Heart right ventricle (tissue), 16 donors: Measurements from ENCODE around the gene TPGS2. TPM values are rescaled to one million over a fixed set of nuclear protein-coding genes. Genes with fewer than 3 reads are reported as not detected.

Source experiments
- ATAC-seq, 8 donors: fragments of 200-7000 bp; cut with Tn5 transposase; one replicate each; pipeline ENCODE4 v1.9.1; 2020; ENCODE audit warnings: mild to moderate bottlenecking in 8 of 8, moderate library complexity in 8 of 8, moderate number of reproducible peaks in 1 of 8
- DNase-seq, 2 donors: peaks; one replicate each; pipeline ENCODE4 v3.0.0-alpha.2; 2020
- H3K27ac ChIP-seq, 10 donors: fragments of 200-600 bp; sonication (generic) in 2 of 10; one replicate each; pipeline versions ENCODE4 v1.5.0 to v1.8.0; 2020 to 2022; ENCODE audit warnings: mild to moderate bottlenecking in 3 of 10
- H3K27me3 ChIP-seq, 7 donors: fragments of 200-600 bp; one replicate each; pipeline ENCODE4 v1.8.0; 2021 to 2022; ENCODE audit warnings: mild to moderate bottlenecking in 2 of 7
- H3K36me3 ChIP-seq, 9 donors: fragments of 200-600 bp; sonication (generic) in 1 of 9; one replicate each; pipeline versions ENCODE4 v1.5.0 to v1.8.0; 2020 to 2022; ENCODE audit warnings: mild to moderate bottlenecking in 2 of 9
- H3K4me1 ChIP-seq, 9 donors: fragments of 200-600 bp; sonication (generic) in 1 of 9; one replicate each; pipeline versions ENCODE4 v1.5.0 to v1.8.0; 2020 to 2022; ENCODE audit warnings: mild to moderate bottlenecking in 4 of 9
- H3K4me3 ChIP-seq, 10 donors: fragments of 200-600 bp; sonication (generic) in 2 of 10; one replicate each; pipeline versions ENCODE4 v1.5.0 to v1.8.0; 2020 to 2022; ENCODE audit warnings: mild to moderate bottlenecking in 7 of 10, moderate library complexity in 2 of 10
- H3K9me3 ChIP-seq, 11 donors: fragments of 200-600 bp in 10 of 11; sonication (generic) in 2 of 11; one replicate each; pipeline versions ENCODE4 v1.5.0 to v1.8.0; 2013 to 2022; ENCODE audit warnings: mild to moderate bottlenecking in 2 of 11, control low read depth in 1 of 11, moderate library complexity in 1 of 11
- CTCF ChIP-seq, 9 donors: fragments of 200-600 bp; sonication (generic) in 2 of 9; IDR thresholded peaks; one replicate each; pipeline versions ENCODE4 v1.5.0 to v1.8.0; 2021 to 2022; ENCODE audit warnings: antibody characterized with exemption in 9 of 9, mild to moderate bottlenecking in 5 of 9, moderate library complexity in 1 of 9
- WGBS, 2 donors: extraction: QIAGEN DNeasy Blood & Tissue Kit; methylation state at CpG; one replicate each; pipeline ENCODE4 v1.1.7; 2013; ENCODE audit warnings: inconsistent platforms in 1 of 2; 5-methylcytosine and 5-hydroxymethylcytosine counted together
- intact Hi-C, 10 donors: fragments of 100-400 bp; cut with DNase I; formaldehyde crosslinking; loops; one replicate each; pipeline versions ENCODE4 v1.11.1 to v1.14.2; 2022
- polyA plus RNA-seq, 2 donors: library from polyadenylated mRNA; stranded (reverse); fragments of 200-250 nt; gene quantifications; one replicate each; pipeline ENCODE4 v1.2.3, GENCODE V29; 2013
- total RNA-seq, 10 donors: library from RNA; stranded (reverse); fragmentation: NEBNext Ultra II Directional in 3 of 10; extraction: Animal tissue kit (Norgen Biotek cat#: 25700) in 3 of 10; gene quantifications; one replicate each; pipeline versions ENCODE4 v1.2.1 to v1.2.4, GENCODE V29; 2021 to 2023
- donor health status: Arrhythmogenic right ventricular cardiomyopathy.
- donor health status: ischemic (EF 13 %, LVEDD 7.1; RV severe dilation, severe dysfunction).
- donor health status: healthy with polysubstance abuse.
- donor health status: DM: no; HTN: yes; CAD: no.
- donor health status: DM: no; HTN: no; CAD: no.
- donor health status: ischemic (EF 25% LVEDD 6.9; RV normal size, moderate dysfunction).
- donor health status: ischemic (EF 25% LVEDD 5.7; RV mildly dilated, moderate dysfunction).
- donor health status: healthy.
- donor health status: DM: yes; HTN: yes; CAD: no.
- donor health status: Ischemic cardiomyopathy.
- donor health status: ischemic (EF 35%, LVEDD 5.7; RV mildly dilated, moderate dysfunction).
- donor health status: nonischemic (EF 11% LVEDD 7.7; RV severe dilation, severe dysfunction).
- donor health status: DM: yes; HTN: yes; CAD: no.
- donor health status: PGD.
- donor health status: ischemic (EF 29% LVEDD 5.4; RV normal size, mild dysfunction).
- donor health status: nonischemic (EF 23%, LVEDD 6.1; RV moderate dilation, normal function).

Gene TPGS2
- total and polyA plus RNA-seq, 12 donors = 12.4 to 41.2 (median 27.6) TPM

DNA sequence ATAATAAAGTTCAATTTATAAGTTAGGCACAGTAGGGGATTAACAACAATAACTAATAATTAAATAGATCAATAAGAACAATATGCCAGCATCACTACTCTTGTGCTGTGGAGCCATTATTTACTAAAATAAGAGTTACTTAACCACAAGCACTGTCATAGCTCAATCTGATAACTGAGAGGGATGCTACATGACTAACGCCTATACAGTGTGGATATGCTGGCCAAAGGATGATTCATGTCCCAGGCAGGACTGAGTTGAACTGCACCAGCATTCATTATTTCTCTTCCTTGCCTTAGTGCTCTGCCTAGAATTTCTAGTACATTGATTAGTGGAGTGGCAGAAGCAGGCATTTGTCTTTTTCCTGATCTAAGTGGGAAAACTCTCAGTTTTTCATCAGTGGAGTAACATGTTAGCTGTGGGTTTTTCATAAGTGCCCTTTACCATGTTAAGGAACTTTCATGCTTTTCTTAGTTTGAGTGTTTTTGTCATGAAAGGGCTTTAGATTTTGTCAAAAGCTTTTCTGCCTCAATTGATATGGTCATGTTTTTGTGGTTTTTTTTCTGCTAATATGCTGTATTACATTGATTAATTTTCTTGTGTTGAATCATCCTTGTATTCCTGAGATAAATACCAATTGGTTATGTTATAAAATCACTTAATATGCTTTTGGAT is 21.9 kb upstream of the TPGS2 start:
- DNase-seq = no peak

DNA sequence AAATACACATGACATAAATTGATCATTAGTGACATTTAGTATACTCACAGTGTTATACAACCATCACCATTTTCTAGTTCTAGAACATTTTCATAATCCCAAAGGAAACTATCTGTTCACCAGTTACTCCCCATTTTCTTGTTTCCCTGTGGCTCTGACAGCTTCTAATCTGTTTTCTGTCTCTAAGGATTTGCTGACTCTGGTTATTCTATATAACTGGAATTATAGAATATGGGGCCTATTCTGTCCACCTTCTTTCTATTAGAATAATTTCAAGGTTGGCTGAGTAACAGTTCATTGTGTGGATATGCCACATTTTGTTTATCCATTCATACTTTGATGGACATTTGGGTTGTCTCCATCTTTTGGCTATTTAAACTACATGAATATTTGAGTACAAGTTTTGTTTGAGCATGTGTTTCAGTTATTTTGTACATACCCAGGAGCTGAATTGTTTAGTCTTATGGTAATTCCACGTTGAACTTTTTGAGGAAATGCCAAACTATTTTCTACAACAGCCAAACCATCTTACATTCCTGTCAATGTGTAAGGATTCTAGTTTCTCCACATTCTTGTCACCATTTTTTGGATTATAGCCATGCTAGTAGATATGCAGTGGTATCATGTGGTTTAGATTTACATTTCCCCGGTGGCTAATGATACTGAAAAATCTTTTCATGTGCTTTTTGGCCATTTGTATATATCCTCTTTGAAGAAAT is 20.6 kb upstream of the TPGS2 start:
- no peak overlapping the region for H3K4me3 ChIP-seq
- intact Hi-C loops = no loop called here
- DNase-seq (no peak), ATAC-seq (no peak)
- no peaks in the 10 kb centered on the region for H3K27me3 ChIP-seq
- no peak overlapping the region for H3K27ac ChIP-seq
- no peaks in the 10 kb centered on the region for H3K4me1 ChIP-seq
- WGBS, 2 donors = 54 to 65% methylated on average over 2 of the region's 2 CpGs
- H3K36me3 ChIP-seq = peaks cover 0 to 13% (median 6%) of the 10 kb centered on the region in 9 donors
- no peak for TF ChIP-seq CTCF (IDR thresholded peaks at IDR 0.05)
- peaks cover 0 to 17% (median 5%) of the 10 kb centered on the region in 11 donors for H3K9me3 ChIP-seq

More for the DNA sequence above, 21.9 kb upstream of the TPGS2 start:
- Histone ChIP-seq H3K9me3 (peaks cover 0 to 17% (median 5%) of the 10 kb centered on the region in 11 donors), H3K27me3 (no peaks in the 10 kb centered on the region), H3K27ac (no peak overlapping the region), H3K4me3 (no peak overlapping the region), H3K4me1 (no peaks in the 10 kb centered on the region), H3K36me3 (peaks cover 0 to 12% (median 6%) of the 10 kb centered on the region in 9 donors)
- intact Hi-C loops = no loop called here
- ATAC-seq = peak in 1 of 8 donors; percentile 56
- 62 to 84% methylated on average over 1 of the region's 1 CpG for WGBS, 2 donors
- TF ChIP-seq CTCF (IDR thresholded peaks at IDR 0.05) = no peak

GRCh38 chr18:36848609-36849008 is 19.8 kb upstream of the TPGS2 start:
- no peak for TF ChIP-seq CTCF (IDR thresholded peaks at IDR 0.05)
- no peak overlapping the region for H3K4me3 ChIP-seq
- DNase-seq (no peak), ATAC-seq (no peak)
- peaks cover 0 to 20% (median 6%) of the 10 kb centered on the region in 9 donors for H3K36me3 ChIP-seq
- no peak overlapping the region for H3K27ac ChIP-seq
- H3K27me3 ChIP-seq = no peaks in the 10 kb centered on the region
- peaks cover 0 to 4% (median 0%) of the 10 kb centered on the region in 9 donors for H3K4me1 ChIP-seq
- 97 to 100% methylated on average over 2 of the region's 2 CpGs for WGBS, 2 donors
- peaks cover 0 to 17% (median 5%) of the 10 kb centered on the region in 11 donors for H3K9me3 ChIP-seq
- intact Hi-C loops = no loop called here

- no peak for DNase-seq
- Histone ChIP-seq H3K9me3 (peaks cover 0 to under 1% (median 0%) of the 10 kb centered on the region in 11 donors), H3K27me3 (no peaks in the 10 kb centered on the region), H3K36me3 (peaks cover 0 to 25% (median 0%) of the 10 kb centered on the region in 9 donors), H3K4me1 (peaks cover 0 to 15% (median 0%) of the 10 kb centered on the region in 9 donors), H3K4me3 (no peak overlapping the region), H3K27ac (no peak overlapping the region)
- no peak for ATAC-seq
- TF ChIP-seq CTCF (IDR thresholded peaks at IDR 0.05) = no peak
- 85 to 95% methylated on average over 2 of the region's 2 CpGs for WGBS, 2 donors
- intact Hi-C loops = no loop called here
Observed at GRCh38 chr18:36843784-36844183, 15.0 kb upstream of the TPGS2 start.
